ENCODE data around the gene OR52W1. TPM values are rescaled to one million over a fixed set of nuclear protein-coding genes. Genes with fewer than 3 reads are reported as not detected.

OR52W1 gene
- total RNA-seq = not detected
- not detected for total RNA-seq (2013)

- Mint-ChIP-seq H3K36me3 (no peaks in the 10 kb centered on the region), H3K4me1 (peaks cover 82 to 86% of the 10 kb centered on the region in 2 donors), H3K27ac (peak within 1 kb of the TSS; percentile 89 to 90), H3K9me3 (peaks cover 0 to 3% of the 10 kb centered on the region in 2 donors), H3K27me3 (ENCODE audit: low read depth in 2 of 2) (no peaks in the 10 kb centered on the region), H3K4me3 (peak within 1 kb of the TSS; percentile 23)
- Histone ChIP-seq H3K27ac (ENCODE audit: low read length) (no peak within 1 kb of the TSS), H3K4me3 (ENCODE audit: low read length) (no peak within 1 kb of the TSS), H3K27me3 (ENCODE audit: control insufficient read depth, insufficient read depth, low read length) (no peaks in the 10 kb centered on the region), H3K36me3 (ENCODE audit: control insufficient read depth, insufficient read depth, low read length) (no peaks in the 10 kb centered on the region), H3K4me1 (ENCODE audit: control insufficient read depth, insufficient read depth, low read length) (peaks cover 62% of the 10 kb centered on the region), H3K9me3 (ENCODE audit: control insufficient read depth, insufficient read depth, low read length) (no peaks in the 10 kb centered on the region)
- no peak for ATAC-seq
- WGBS (ENCODE audit: insufficient coverage) = 97% methylated on average over 5 of the region's 5 CpGs
- TF ChIP-seq, protein P1, sequence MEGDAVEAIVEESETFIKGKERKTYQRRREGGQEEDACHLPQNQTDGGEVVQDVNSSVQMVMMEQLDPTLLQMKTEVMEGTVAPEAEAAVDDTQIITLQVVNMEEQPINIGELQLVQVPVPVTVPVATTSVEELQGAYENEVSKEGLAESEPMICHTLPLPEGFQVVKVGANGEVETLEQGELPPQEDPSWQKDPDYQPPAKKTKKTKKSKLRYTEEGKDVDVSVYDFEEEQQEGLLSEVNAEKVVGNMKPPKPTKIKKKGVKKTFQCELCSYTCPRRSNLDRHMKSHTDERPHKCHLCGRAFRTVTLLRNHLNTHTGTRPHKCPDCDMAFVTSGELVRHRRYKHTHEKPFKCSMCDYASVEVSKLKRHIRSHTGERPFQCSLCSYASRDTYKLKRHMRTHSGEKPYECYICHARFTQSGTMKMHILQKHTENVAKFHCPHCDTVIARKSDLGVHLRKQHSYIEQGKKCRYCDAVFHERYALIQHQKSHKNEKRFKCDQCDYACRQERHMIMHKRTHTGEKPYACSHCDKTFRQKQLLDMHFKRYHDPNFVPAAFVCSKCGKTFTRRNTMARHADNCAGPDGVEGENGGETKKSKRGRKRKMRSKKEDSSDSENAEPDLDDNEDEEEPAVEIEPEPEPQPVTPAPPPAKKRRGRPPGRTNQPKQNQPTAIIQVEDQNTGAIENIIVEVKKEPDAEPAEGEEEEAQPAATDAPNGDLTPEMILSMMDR (IDR thresholded peaks at IDR 0.05) = no peak
- intact Hi-C loops (cut with micrococcal nuclease) = no loop called here
- DNase-seq = no peak
Observed at GRCh38 chr11:6199174-6199810, at the start of gene OR52W1. TSS of gene OR52W1 (plus strand) at chr11:6199224. CDS start at chr11:6199224, 0 bp downstream.

DNA sequence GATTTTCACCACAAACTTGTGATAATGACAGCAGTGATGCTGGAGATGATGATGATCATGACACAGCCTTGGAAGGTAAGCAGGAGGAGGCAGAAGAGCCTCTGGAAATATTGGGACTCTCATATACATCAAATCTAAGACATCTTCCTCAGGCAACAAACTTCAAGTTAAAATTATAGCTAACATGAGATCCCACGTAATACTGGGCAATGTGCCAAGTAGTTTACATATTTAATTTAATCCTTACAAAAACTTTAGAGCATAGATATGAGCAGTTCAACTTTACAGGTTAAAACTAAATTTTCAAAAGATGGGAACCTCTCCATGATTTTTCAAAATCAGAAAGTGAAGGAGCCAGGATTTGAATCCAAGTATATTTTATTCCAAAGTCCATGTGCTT, 47.9 kb upstream of the OR52W1 start:
- Mint-ChIP-seq H3K4me3 (no peak overlapping the region), H3K4me1 (no peaks in the 10 kb centered on the region), H3K27ac (no peak overlapping the region), H3K27me3 (ENCODE audit: low read depth in 2 of 2) (peaks cover 0 to 7% of the 10 kb centered on the region in 2 donors), H3K9me3 (no peaks in the 10 kb centered on the region), H3K36me3 (peaks cover 4% of the 10 kb centered on the region)
- intact Hi-C loops (cut with micrococcal nuclease) = no loop called here
- Histone ChIP-seq H3K27ac (ENCODE audit: low read length) (no peak overlapping the region), H3K4me3 (ENCODE audit: low read length) (no peak overlapping the region), H3K36me3 (ENCODE audit: control insufficient read depth, insufficient read depth, low read length) (no peaks in the 10 kb centered on the region), H3K9me3 (ENCODE audit: control insufficient read depth, insufficient read depth, low read length) (no peaks in the 10 kb centered on the region), H3K4me1 (ENCODE audit: control insufficient read depth, insufficient read depth, low read length) (no peaks in the 10 kb centered on the region), H3K27me3 (ENCODE audit: control insufficient read depth, insufficient read depth, low read length) (peaks cover 2% of the 10 kb centered on the region)
- WGBS (ENCODE audit: insufficient coverage) = 20% methylated on average over 1 of the region's 1 CpG
- DNase-seq = no peak
- ATAC-seq = no peak
- TF ChIP-seq, protein P1 (IDR thresholded peaks at IDR 0.05) = no peak

GRCh38 chr11:6152126-6152525, 46.9 kb upstream of the OR52W1 start:
- no peak overlapping the region for H3K27ac ChIP-seq (ENCODE audit: low read length)
- 97% methylated on average over 2 of the region's 2 CpGs for WGBS (ENCODE audit: insufficient coverage)
- H3K4me3 ChIP-seq (ENCODE audit: low read length) = no peak overlapping the region
- Mint-ChIP-seq H3K9me3 (no peaks in the 10 kb centered on the region), H3K36me3 (peaks cover 4% of the 10 kb centered on the region), H3K4me1 (no peaks in the 10 kb centered on the region), H3K27me3 (ENCODE audit: low read depth in 2 of 2) (peaks cover 0 to 7% of the 10 kb centered on the region in 2 donors), H3K27ac (no peak overlapping the region), H3K4me3 (no peak overlapping the region)
- H3K4me1 ChIP-seq (ENCODE audit: control insufficient read depth, insufficient read depth, low read length) = no peaks in the 10 kb centered on the region
- H3K9me3 ChIP-seq (ENCODE audit: control insufficient read depth, insufficient read depth, low read length) = no peaks in the 10 kb centered on the region
- TF ChIP-seq, protein P1 (IDR thresholded peaks at IDR 0.05) = no peak
- ATAC-seq = no peak
- peaks cover 2% of the 10 kb centered on the region for H3K27me3 ChIP-seq (ENCODE audit: control insufficient read depth, insufficient read depth, low read length)
- intact Hi-C loops (cut with micrococcal nuclease) = no loop called here
- DNase-seq = no peak
- H3K36me3 ChIP-seq (ENCODE audit: control insufficient read depth, insufficient read depth, low read length) = no peaks in the 10 kb centered on the region

Measured in natural killer cell (primary cell).